Measurements from ENCODE around the gene VPS39. TPM values are rescaled to one million over a fixed set of nuclear protein-coding genes. Genes with fewer than 3 reads are reported as not detected.

The VPS39 gene
- total RNA-seq, 3 donors from 2014 or later (not counting 1 experiment from before 2014, with no cell fraction given): 104 to 115 (median 112) TPM

DNA sequence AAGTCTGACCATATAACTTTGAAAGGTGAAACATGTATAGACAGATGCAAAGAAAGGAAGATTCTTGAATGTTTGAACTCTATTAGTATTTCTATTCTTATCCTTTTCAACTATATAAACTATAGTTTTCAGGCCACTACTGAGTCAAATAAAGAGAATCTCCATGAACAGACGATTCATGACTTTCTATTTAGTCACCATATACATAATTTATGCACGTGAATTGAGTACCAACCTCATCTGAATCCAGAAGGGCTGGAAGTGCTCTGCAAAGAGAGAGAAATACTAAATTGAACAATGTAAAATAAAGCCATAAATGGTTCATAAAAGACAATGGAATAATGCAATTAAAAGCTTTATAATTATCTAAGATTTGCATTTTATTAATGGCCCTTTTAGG is 9.5 kb upstream of the VPS39 start:
- no peak overlapping the region for H3K4me3 ChIP-seq (ENCODE audit: low read length)

DNA sequence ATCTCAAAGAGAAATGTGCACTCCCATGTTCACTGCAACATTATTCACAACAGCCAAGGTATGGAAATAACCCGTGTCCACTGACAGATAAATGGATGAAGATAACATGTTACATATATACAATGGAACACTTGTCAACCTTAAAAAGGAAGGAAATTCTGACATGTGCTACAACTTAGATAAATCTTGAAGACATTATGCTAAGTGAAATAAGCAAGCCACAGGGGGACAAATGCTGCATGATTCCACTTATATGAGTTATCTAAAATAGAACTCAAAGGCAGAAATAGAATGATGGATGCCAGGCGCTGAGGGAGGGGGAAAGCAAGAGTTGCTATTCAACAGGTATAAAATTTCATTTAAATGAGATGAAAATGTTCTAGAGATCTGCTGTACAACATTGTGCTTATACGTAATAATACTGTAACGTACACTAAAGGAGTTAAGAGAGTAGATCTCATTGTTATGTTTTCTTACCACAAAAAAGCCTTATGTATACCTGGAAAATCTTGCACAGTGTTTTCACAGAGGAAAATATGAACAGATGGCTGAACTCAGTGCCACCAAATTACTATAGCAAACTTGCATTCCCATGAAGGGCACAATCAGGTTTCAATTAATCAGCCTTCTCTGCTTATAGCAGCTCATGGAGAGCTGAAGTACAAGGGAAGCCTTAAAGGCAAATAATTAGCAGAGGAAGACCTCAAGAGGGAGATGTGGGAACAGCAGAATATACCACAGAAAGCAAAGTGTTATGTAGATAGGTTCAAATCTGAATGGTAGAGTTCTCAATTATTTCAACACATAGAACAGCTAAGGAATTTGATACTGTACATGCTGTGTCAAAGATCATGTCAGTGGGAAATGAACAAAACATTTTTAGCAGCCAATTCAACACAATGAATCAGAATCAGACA is 8.1 kb upstream of the VPS39 start:
- no peak for DNase-seq
- Histone ChIP-seq H3K9me3 (ENCODE audit: control insufficient read depth, insufficient read depth, low read length) (no peaks in the 10 kb centered on the region), H3K4me1 (ENCODE audit: control insufficient read depth, insufficient read depth, low read length) (no peaks in the 10 kb centered on the region), H3K36me3 (ENCODE audit: control insufficient read depth, insufficient read depth, low read length) (peaks cover 67% of the 10 kb centered on the region), H3K4me3 (ENCODE audit: low read length) (no peak overlapping the region), H3K27me3 (ENCODE audit: control insufficient read depth, insufficient read depth, low read length) (no peaks in the 10 kb centered on the region), H3K27ac (ENCODE audit: low read length) (no peak overlapping the region)
- no peak overlapping the region for H3K27ac Mint-ChIP-seq
- no peaks in the 10 kb centered on the region for H3K9me3 Mint-ChIP-seq
- H3K27me3 Mint-ChIP-seq (ENCODE audit: low read depth in 2 of 2): no peaks in the 10 kb centered on the region
- no peak for ATAC-seq
- peaks cover 29% of the 10 kb centered on the region for H3K36me3 Mint-ChIP-seq
- intact Hi-C loops (cut with micrococcal nuclease): no loop called here
- H3K4me3 Mint-ChIP-seq: no peak overlapping the region
- H3K4me1 Mint-ChIP-seq: peaks cover 0 to 4% of the 10 kb centered on the region in 2 donors
- WGBS (ENCODE audit: insufficient coverage): 94% methylated on average over 1 of the region's 4 CpGs
- TF ChIP-seq, protein P1, sequence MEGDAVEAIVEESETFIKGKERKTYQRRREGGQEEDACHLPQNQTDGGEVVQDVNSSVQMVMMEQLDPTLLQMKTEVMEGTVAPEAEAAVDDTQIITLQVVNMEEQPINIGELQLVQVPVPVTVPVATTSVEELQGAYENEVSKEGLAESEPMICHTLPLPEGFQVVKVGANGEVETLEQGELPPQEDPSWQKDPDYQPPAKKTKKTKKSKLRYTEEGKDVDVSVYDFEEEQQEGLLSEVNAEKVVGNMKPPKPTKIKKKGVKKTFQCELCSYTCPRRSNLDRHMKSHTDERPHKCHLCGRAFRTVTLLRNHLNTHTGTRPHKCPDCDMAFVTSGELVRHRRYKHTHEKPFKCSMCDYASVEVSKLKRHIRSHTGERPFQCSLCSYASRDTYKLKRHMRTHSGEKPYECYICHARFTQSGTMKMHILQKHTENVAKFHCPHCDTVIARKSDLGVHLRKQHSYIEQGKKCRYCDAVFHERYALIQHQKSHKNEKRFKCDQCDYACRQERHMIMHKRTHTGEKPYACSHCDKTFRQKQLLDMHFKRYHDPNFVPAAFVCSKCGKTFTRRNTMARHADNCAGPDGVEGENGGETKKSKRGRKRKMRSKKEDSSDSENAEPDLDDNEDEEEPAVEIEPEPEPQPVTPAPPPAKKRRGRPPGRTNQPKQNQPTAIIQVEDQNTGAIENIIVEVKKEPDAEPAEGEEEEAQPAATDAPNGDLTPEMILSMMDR (IDR thresholded peaks at IDR 0.05): no peak

More for the DNA sequence above, 9.5 kb upstream of the VPS39 start:
- Mint-ChIP-seq H3K4me3 (no peak overlapping the region), H3K36me3 (peaks cover 15% of the 10 kb centered on the region), H3K27ac (no peak overlapping the region), H3K27me3 (ENCODE audit: low read depth in 2 of 2) (no peaks in the 10 kb centered on the region), H3K4me1 (peaks cover 0 to 5% of the 10 kb centered on the region in 2 donors), H3K9me3 (no peaks in the 10 kb centered on the region)
- no peak overlapping the region for H3K27ac ChIP-seq (ENCODE audit: low read length)
- TF ChIP-seq, protein P1 (IDR thresholded peaks at IDR 0.05): no peak
- no peaks in the 10 kb centered on the region for H3K4me1 ChIP-seq (ENCODE audit: control insufficient read depth, insufficient read depth, low read length)
- DNase-seq: no peak
- intact Hi-C loops (cut with micrococcal nuclease): no loop called here
- H3K27me3 ChIP-seq (ENCODE audit: control insufficient read depth, insufficient read depth, low read length): no peaks in the 10 kb centered on the region
- no peak for ATAC-seq
- H3K36me3 ChIP-seq (ENCODE audit: control insufficient read depth, insufficient read depth, low read length): peaks cover 65% of the 10 kb centered on the region
- 100% methylated on average over 2 of the region's 2 CpGs for WGBS (ENCODE audit: insufficient coverage)
- H3K9me3 ChIP-seq (ENCODE audit: control insufficient read depth, insufficient read depth, low read length): no peaks in the 10 kb centered on the region

DNA sequence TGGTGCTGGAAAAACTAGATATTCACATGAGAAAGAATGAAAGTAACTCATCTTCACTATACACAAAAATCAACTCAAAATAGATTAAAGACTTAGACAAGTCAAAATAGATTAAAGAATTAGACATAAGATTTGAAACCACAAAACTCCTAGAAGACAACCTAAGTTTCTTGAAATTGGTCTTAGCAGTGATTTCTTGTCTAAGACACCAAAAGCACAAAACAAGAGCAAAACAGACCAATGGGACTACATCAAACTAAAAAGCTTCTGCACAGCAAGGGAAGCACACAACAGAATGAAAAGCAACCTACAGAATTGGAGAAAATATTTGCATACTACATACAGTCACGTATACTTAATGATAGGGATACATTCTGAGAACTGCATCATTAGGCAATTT is 6.5 kb upstream of the VPS39 start:
- 80% methylated on average over 1 of the region's 1 CpG for WGBS (ENCODE audit: insufficient coverage)
- H3K27me3 ChIP-seq (ENCODE audit: control insufficient read depth, insufficient read depth, low read length): no peaks in the 10 kb centered on the region
- H3K27ac Mint-ChIP-seq: no peak overlapping the region
- no peaks in the 10 kb centered on the region for H3K4me1 Mint-ChIP-seq
- intact Hi-C loops (cut with micrococcal nuclease): no loop called here
- peaks cover 66% of the 10 kb centered on the region for H3K36me3 ChIP-seq (ENCODE audit: control insufficient read depth, insufficient read depth, low read length)
- TF ChIP-seq, protein P1 (IDR thresholded peaks at IDR 0.05): no peak
- no peaks in the 10 kb centered on the region for H3K9me3 Mint-ChIP-seq
- no peaks in the 10 kb centered on the region for H3K27me3 Mint-ChIP-seq (ENCODE audit: low read depth in 2 of 2)
- no peak overlapping the region for H3K27ac ChIP-seq (ENCODE audit: low read length)
- no peak overlapping the region for H3K4me3 Mint-ChIP-seq
- peaks cover 31% of the 10 kb centered on the region for H3K36me3 Mint-ChIP-seq
- no peak for ATAC-seq
- H3K4me3 ChIP-seq (ENCODE audit: low read length): no peak overlapping the region
- no peaks in the 10 kb centered on the region for H3K4me1 ChIP-seq (ENCODE audit: control insufficient read depth, insufficient read depth, low read length)
- no peak for DNase-seq
- no peaks in the 10 kb centered on the region for H3K9me3 ChIP-seq (ENCODE audit: control insufficient read depth, insufficient read depth, low read length)
